Stimulated activated CD8-positive, alpha-beta memory T cell treated with anti-CD3 and anti-CD28 coated beads, Interleukin-15, amount 100 ng/mL, for 1 hour (primary cell): Measurements from ENCODE around the gene LYSMD3.
"Not testable (repeated sequence)": the region's sequence is repeated elsewhere in the genome, so short reads cannot be mapped to it uniquely, and the experiment has no call there.

Experiments used
- DNase-seq: peaks from one replicate; pipeline ENCODE4 v3.0.0-alpha.2; 2020; ENCODE audit warnings: low read depth

Gene LYSMD3

DNA sequence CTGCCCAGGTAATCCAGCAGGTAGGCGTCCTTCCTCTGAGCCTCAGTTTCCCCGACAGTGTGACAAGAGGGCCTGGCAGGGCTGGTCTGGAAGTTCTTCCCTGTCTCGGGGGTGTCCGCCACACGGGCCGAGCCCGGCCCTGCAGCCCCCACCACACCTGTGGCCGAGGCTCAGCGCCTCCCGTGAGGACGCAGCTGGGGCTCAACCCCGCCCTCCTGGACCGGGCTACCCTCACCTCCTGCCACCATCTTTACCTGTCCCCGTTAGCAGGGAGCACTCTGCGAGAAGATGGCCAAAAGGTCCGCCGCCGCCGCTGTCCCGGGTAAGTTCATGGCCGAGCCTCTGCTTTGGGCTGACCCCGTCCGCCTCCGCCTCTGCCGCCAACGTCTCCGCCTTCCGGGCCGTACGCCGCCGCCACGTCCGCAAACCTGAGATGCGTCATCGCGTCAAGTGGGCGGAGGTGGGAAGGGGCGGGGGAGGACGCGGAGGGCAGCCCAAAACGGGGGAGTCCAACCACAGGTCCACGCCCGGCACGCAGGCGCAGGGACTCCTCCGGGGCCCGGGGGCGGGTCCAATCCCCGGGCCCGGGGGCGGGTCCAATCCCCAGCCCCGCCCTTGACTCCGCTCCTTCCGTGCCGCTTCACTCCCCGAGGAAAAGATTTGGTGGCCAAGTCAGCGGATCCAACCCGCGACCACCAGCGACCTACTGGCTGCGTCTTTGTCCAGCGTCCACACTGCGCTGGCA, at the start of gene LYSMD3:
Gene LYSMD3 (minus strand): TSS at position 391 of the 745 bp plus-strand sequence. CDS start 4,295 bp downstream, outside the sequence.
- peak; percentile 97 for DNase-seq

DNA sequence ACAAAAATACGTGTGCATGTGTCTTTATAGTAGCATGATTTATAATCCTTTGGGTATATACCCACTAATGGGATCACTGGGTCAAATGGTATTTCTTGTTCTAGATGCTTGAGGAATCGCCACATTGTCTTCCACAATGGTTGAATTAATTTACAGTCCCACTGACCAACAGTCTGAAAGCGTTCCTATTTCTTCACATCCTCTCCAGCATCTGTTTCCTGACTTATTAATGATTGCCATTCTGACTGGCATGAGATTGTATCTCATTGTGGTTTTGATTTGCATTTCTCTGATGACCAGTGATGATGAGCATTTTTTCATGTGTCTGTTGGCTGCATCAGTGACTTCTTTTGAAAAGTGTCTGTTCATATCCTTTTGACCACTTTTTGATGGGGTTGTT, 47.2 kb upstream of the LYSMD3 start:
- not testable (repeated sequence) for DNase-seq

DNA sequence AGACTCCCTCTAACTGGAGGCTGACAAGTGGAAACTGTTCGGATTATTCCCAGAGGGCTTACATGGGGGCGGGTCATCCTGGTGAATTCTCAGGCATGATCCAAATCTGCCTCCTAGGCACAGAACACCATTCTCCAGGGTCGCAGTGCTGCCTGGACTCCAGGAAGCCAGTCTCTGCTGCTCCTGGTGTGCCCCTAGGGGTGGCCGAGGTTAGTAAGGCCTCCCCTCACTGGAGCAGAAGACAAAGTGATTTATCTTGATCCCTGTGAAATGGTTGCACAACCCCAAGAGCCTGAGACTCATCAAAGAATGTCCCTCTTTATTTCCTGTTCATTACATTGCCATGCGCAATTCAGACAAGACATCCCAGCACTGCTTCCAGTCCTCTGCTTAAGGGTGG, 46.3 kb upstream of the LYSMD3 start:
- DNase-seq: no peak

DNA sequence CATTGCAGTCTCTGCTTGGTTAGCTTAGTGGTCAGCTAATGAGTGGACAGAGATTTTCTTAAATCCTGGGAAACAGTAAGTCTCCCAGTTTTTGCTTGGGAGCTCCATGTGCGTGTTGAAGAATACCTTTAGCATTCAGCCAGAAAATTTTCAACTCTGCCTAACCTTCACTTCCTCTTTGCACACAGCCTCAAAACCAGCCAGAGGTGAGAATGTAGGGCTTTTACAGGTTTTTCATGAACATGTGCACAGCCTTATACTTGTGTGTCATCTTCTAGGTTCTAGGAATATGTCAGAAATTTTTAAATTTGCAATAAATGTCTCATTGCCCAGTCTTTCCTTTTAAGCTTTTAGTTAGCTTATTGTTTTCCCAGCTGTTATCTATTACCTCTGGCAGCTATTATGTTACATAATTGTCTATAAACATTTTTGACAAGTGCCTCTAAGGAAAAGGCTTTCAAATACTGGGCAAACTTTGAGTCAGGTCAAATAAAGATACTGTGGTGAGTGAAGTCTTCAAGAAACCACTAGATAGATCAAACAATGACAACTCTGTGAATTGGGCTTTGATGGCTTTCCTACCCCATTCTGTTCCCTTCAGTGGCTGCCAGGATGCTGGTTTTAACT, 41.9 kb upstream of the LYSMD3 start:
- DNase-seq: no peak

DNA sequence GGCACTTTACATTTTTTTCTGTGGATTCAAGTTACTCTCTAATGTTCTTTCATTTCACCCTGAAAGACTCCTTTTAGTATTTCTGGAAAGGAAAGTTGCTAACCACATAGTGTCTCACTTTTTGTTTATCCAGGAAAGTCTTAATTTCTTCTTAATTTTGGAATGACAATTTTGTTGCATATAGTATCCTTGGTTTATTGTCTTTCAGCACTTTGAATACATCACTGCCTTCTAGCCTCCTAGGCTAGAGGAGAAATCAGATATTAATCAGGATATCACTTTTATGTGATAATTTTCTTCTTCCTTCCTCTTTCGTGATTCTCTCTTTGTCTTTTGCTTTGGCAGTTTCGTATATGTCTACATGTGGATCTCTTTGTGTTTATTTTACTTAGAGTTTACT, 40.6 kb upstream of the LYSMD3 start:
- no peak for DNase-seq

DNA sequence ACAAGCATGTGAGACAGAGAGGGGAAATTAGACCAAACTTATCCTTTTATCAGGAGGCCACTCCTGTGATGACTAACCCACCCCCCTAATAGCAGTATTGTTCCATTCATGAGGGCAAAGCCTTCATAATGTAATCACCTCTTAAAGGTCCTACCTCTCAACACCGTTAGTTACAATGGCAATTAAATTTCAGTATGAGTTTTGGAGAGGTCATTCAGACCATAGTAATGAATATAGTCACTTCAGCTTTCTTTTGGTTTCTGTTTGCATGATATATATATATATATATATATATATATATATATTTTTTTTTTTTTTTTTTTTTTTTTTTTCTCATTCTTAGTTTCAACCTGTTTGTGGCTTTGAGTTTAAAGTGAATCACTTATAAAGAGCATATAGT, 39.7 kb upstream of the LYSMD3 start:
- DNase-seq: no peak

DNA sequence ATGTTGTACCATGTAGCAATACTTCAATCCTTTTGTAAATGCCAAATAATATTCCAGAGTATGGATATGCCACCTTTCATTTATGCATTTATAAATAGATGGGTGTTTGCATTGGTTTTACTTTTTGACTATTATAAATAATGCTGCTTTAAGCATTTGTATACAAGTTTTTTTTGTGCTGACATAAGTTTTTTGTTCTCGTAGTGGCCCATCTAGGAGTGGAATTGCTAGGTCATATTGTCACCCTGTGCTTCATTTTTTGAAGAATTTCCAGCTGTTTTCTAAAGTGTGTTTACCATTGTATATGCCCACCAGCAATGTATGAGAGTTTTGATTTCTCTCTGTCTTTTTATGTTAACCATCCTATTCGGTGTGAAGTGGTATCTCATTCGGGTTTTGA, 36.1 kb upstream of the LYSMD3 start:
- no peak for DNase-seq

DNA sequence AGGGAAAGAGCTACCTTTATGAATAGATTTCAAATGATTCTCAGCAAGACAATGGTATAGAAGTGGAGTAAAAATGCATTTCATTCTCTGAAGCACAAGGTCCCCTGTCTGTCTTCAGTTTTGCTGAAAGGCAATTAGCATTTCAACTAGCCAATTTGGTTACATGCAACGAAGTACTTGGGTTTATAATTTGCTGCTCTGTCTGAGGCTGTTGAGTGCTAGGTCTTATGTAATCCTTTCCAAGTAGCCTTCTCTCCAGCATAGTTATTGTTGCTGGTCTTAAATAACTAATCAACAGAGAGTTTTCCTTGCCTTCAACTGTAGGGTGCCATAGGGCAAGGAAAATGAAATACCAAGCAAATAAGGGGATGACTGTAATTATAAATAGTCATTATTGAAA, 33.7 kb upstream of the LYSMD3 start:
- no peak for DNase-seq

DNA sequence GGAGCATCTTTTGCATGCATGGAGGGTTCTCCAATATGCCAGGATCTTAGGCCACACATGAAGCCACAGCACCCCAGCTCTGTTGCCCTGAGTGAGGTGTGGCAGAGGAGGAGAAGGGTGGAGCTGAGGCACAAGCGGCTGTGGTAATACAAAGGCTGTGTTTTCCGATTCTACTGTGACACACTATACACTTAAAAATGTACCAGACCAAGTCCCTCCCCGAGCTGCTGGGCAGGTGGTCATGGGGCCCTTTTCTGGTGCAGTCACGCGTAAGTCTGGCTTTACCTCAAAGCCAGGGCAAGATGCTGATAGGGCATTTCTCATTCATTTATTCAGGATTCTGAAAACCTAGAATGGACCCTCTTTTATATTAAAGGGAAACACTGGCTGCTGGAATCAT, 33.0 kb upstream of the LYSMD3 start:
- no peak for DNase-seq

DNA sequence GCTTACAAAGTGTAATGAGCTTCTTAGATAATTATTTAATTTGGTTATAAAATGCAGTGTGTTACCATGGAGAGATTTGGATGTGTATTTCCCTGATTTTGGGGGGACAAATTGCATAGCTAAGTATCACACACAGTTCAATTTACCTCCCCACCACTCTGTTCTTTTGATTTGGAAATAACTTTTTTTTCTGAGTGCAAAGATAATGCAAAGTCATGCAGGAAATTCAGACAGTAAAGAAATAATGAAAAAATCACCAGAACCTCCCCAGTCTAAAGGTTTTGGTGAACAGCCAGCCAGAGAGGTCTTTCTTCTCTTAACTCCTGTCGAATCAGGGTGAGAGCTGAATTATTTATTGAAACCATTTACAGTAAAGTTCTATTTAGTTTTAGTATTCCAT, 32.4 kb upstream of the LYSMD3 start:
- no peak for DNase-seq

DNA sequence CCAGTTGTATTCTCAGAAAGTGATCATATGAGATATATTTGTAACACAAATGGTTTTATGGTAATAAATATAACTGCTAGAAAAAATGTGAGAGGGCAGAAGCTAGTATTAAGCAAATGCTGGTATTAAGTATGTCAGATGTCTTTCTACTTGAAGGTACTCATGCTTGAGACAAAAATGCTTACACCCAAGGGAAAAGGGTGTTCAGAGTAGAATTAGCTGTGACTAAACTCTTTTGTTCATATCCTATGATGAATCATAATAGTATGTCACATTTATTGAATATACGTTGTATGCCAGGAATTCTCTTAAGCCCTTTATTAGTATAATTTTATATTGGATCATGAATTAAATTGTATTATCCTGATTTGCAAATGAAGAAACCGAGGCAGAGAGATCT, 31.4 kb upstream of the LYSMD3 start:
- no peak for DNase-seq

DNA sequence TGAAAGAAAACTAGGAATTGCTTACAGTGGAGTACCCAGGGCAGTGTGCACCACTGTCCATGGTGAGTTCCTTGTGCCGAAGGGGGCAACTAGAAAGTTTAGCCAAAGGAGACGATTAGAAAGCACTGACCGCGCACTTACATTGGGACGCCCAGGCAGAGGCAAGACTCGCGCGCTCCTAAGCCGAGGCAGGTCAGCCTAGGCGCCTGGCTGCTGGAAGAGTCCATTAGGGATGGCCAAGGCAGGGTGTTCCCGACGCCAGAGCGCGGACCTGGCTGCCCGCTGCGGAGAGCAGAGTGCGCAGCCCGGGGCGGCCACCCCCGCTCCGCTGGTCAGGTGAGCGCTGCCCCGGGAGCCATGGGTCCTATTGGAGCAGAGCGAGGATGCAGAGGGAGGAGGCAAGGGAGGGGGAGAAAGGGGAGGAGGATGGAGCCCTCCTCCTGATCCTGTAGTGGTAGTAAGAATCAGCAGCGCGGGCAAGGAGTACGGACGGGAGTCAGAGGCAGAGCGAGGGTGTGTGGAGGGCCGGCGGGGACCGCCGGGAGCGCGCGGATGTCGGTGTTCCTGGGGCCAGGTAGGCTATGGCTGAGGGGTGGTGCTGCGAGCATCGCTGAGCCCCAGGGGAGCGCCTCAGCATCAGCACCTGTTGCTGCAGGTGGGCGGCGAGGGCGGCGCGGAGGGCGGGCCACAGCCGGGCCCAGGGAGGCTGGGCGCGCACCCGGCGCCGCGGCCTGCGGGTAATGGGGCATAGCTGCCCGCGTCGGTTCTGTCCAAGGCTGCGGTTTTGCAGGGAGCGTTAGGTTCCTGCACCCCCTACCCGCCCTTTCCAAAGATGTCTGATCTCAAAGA, 29.2 kb upstream of the LYSMD3 start, which contains the start of gene ADGRV1:
Gene ADGRV1 (plus strand): TSS at position 454 of the 849 bp plus-strand sequence. CDS start 99 bp downstream, at position 553.
- DNase-seq: no peak

DNA sequence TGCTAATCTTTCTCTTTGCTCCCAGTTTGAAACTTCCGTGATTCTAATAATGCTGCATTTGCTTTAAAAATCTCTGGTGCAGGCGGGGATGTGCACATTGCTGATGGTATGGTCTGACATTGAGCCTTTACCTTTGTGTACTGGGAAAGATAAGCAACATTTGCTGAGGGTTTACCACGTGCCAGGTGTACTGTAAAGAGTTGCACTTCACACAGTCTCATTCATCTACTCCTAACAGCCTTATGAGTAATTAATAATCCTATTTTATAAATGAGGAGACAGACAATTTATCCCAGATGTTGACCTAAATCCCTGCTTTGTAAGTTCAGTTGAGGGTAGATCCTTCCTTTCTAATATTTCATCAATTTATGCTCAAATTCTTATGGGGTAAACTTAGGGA, 28.5 kb upstream of the LYSMD3 start:
- no peak for DNase-seq

DNA sequence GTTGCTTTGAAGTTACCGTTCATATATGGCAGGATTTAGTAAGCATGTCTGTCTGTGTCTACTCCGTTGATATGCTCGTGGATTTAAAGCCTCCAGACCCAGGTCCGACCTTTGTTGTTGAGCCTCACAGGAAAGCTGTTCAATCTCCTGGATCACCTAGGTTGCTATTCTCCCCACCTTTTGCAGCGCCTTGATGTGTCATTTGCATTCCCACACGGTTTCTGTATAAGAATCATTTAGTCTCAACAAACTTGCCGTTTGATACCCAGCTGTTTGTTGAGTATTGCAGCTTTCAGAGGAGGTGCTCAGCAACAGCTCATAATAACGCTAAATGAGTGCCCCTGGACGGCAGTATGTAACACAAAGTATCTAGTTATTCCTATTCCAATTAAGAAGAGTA, 28.0 kb upstream of the LYSMD3 start:
- DNase-seq: no peak

DNA sequence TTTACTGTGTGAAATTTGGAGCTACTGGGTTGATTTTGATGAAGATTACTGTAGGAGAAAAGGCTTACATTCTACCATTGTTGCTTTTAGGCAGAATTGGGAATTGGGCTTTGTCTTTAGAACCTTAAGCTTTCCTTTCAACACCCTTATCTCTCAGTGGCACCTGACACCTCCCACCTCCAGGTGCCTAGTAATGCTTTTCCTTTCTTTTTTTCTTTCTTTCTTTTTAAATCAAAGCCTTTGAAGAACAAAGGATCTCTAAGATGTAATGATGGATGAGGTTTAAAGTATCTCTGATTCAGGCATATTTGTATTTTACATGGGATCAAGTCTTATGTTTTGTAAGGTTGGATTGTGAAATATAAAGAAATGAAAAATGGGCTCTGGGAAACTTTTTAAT, 26.3 kb upstream of the LYSMD3 start:
- no peak for DNase-seq

DNA sequence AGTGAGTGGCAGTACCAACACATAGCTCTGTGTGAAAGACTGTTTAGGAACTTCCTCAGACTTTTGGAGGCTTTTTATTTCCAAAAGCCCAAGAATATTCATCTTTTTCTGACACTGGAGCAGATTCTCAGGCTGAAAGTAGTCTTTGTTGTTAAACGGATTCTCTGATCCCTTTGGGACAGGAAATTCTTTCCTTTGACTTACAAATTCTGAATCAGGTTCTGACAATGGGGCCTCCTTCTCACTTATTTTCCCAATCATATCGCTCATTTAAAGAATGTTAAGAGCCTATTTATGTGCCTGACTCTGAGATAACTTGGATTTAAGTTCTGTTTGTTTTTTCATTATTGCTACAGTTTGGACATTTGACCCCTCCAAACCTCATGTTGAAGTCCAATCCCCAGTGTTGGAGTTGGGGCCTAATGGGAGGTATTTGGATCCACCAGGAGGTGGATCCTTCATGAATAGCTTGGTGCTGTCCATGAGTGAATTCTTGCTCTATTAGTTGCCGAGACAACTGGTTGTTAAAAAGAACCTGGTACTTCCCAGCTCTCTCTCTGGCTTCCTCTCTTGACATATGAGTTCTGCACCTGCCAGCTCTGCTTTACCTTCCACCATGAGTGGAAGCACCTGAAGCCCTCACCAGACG, 25.1 kb upstream of the LYSMD3 start:
- DNase-seq: no peak

DNA sequence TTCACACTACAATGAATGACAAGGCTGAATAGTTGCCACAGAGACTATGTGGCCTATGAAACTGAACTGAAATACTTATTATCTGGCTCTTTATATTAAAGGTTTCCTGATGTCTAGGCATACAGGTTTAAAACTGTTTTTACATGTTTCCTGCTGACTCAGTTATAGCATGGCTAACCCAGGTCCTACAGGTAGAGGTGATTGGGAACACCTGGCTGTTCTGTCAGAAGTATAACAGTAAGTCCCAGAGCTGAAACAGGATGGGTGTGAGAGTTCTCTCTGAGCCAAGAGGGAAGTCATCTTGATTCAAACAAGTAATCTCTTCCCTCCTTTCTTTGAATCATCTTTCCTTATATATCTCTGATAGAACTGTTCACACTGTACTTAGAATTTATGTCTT, 24.3 kb upstream of the LYSMD3 start:
- no peak for DNase-seq

DNA sequence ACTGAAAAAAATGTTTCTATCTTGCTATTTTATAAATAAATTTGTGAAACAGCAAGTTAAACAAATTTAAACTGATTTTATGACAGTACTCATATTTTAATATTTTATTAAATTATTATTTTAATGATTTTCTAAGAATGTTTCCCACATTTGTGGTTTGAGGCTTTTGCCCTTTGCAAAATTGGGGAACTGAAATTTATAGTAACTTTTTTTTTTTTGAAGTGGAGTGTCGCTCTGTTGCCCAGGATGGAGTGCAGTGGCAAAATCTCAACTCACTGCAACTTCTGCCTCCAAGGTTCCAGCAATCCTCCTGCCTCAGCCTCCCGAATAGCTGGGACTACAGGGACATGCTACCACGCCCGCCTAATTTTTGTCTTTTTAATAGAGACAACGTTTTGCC, 22.0 kb upstream of the LYSMD3 start:
- no peak for DNase-seq

DNA sequence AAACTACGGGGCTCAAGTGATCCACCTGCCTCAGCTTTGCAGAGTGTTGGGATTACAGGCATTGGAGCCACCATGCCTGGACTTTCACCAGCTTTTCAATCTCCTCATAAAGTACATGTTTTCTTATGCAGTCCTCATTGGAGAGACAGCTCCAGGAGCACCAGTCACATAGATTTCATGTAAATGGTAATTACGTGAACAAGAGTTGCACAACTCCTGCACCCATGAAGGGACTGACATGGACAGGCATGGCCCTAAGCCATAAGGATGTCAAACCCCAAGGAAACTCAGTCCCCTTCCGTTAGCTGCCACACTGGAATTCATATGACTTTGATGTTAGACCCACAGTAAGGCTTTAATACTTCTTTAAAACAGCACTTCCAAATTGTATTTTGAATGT, 21.6 kb upstream of the LYSMD3 start:
- no peak for DNase-seq

DNA sequence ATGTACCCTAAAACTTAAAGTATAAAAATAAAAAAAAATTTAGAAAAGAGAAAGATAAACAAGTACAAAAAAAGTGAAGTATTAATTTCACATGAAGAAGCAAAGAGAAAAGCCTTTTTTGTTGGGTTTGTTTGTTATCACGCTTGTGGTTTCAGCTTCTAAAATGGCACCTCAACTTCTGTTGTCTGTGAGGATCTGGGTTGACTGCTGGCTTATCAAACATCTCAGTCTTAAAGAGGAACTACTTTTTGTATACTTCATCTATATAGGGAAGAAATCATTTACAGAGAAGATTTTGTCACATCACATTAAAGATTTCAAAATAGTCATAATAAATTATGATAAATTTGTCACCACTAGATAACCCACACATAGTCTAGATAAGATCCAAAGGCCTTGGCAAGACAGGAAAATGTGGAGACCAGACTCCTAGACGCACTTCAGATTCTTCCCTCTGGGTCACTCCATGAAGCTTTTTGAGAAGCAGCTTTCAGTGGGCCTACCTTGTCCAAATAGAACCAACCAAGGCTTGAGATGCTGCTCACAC, 20.4 kb upstream of the LYSMD3 start:
- DNase-seq: no peak

DNA sequence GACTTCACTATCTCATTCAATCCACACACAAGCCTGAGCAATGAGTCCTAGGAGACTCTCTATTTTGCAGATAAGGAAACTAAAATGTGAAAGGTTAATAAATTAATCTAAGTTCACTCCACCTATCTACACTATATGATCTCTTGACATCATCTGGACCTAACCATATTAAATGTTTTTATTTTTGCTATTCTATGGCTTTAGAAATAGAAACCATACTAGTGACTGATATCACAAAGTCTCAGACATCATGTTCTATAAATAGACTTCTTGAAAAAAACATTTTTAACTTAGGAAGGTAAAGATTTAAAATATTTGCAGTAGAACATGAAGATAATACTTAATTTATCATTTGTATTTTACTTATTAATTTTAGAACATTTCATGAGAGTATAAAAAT, 19.8 kb upstream of the LYSMD3 start:
- DNase-seq: no peak

DNA sequence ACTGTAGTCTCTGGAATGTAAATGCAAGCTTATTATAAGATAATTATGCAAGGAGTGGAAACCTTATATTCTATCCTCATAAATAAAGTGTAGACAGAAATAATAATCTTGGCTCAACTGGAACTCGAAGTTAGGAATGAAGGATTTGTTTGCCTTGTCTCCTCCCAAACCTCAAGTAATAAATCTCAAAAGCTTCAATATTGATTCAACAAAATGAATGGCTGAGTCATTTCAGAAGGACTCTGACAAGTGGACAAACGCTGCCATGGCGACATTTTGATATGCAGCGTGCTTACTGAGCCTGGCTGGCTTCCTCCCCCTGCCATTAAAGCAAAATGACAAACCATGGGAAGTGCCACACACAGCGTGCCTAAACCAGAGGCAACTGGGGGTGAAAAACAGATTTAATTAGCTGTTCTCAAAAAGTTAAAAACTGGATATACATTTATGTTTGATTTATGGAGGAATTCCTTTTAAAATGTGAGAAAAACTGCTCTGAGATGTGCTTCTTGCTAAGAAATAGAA, 18.7 kb upstream of the LYSMD3 start:
- no peak for DNase-seq
